Stimulated activated CD4-positive, alpha-beta T cell treated with anti-CD3 and anti-CD28 coated beads, TNF-alpha, amount 100 ng/mL, for 4 hours (primary cell): ENCODE results near the gene C11orf91.

ENCODE experiments used
- DNase-seq, 3 experiments: peaks; one replicate each; pipeline ENCODE4 v3.0.0-alpha.2; 2020; ENCODE audit warnings: low read depth in 3 of 3

C11orf91 gene

DNA sequence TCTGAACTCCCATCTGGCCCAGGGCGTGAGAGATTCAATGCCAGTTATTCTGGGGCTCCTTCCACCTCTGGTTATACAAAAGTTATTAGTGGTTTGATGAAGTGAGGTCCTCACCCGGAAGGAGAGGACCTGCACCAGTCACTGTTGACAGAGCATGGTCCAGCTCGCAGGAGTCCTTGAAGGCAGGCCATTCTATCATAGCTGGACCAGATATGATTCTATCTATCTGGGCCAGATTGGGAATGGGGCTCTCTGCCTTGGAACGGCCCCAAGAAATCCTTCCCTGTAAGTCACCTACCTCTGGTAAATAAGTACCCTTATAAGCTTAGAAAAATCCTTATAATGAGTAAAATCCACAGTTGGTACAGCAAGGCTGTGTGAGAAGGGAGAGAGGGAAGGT, 50.7 kb downstream of the C11orf91 start:
- no peak for DNase-seq
